Frontal cortex (tissue), 4 donors: ENCODE measurements around the gene PPM1M. TPM values are rescaled to one million over a fixed set of nuclear protein-coding genes. Genes with fewer than 3 reads are reported as not detected.
A peak's percentile ranks its signal among the peaks of the same experiment; 100 is the strongest.

ENCODE experiments used
- DNase-seq, 2 donors: peaks; one replicate each; pipeline ENCODE4 v3.0.0; 2012; ENCODE audit warnings: low spot score in 2 of 2
- FAIRE-seq: peaks from 2 replicates; lab custom pipeline; 2012; peaks lifted over from hg19 to GRCh38; lab: Jason Lieb, UNC
- total RNA-seq: library from RNA; depleted of rRNA; stranded (reverse); fragments of >200 nt; gene quantifications from one replicate; pipeline ENCODE4 v1.2.3, GENCODE V29; 2014
- donor health status: control.
- donor health status: control.
- donor health status: control.

Gene PPM1M
- total RNA-seq, 1 donor from 2014 or later = 6.9 TPM

- DNase-seq (no peak), FAIRE-seq (no peak)
Observed at GRCh38 chr3:52215351-52215750, 30.2 kb upstream of the PPM1M start.

- FAIRE-seq (no peak), DNase-seq (peak in 1 of 2 donors; percentile 52)
Observed at GRCh38 chr3:52216585-52217408, 28.8 kb upstream of the PPM1M start.

- DNase-seq = no peak
- FAIRE-seq = no peak
Observed at GRCh38 chr3:52217409-52217805, 28.2 kb upstream of the PPM1M start.

GRCh38 chr3:52218026-52218425 is 27.5 kb upstream of the PPM1M start:
- FAIRE-seq = no peak

GRCh38 chr3:52218454-52218853 is 27.1 kb upstream of the PPM1M start:
- FAIRE-seq = no peak
- no peak for DNase-seq

More at GRCh38 chr3:52218026-52218425, 27.5 kb upstream of the PPM1M start:
- DNase-seq = no peak

- FAIRE-seq (no peak), DNase-seq (no peak)
Observed at GRCh38 chr3:52218937-52219650, 26.5 kb upstream of the PPM1M start.

GRCh38 chr3:52220380-52221026 is 25.1 kb upstream of the PPM1M start:
- DNase-seq = peak; percentile 75 to 89

GRCh38 chr3:52221141-52221562 is 24.4 kb upstream of the PPM1M start:
- no peak for FAIRE-seq
- DNase-seq = no peak

More at GRCh38 chr3:52220380-52221026, 25.1 kb upstream of the PPM1M start:
- no peak for FAIRE-seq

GRCh38 chr3:52221563-52222318 is 23.8 kb upstream of the PPM1M start:
- DNase-seq = no peak
- FAIRE-seq = no peak

GRCh38 chr3:52222319-52223221 is 23.0 kb upstream of the PPM1M start:
- DNase-seq (no peak), FAIRE-seq (no peak)

GRCh38 chr3:52223449-52224408 is 21.8 kb upstream of the PPM1M start:
- DNase-seq (no peak), FAIRE-seq (no peak)

- DNase-seq (no peak), FAIRE-seq (no peak)
Observed at GRCh38 chr3:52225452-52226228, 19.9 kb upstream of the PPM1M start, which contains the start of gene TLR9. Gene TLR9, minus strand, starts transcription at chr3:52225645. Its CDS starts 116 bp downstream, at chr3:52225529.

GRCh38 chr3:52226229-52226817 is 19.2 kb upstream of the PPM1M start:
- FAIRE-seq = no peak
- no peak for DNase-seq

- DNase-seq (no peak), FAIRE-seq (no peak)
Observed at GRCh38 chr3:52227117-52227516, 18.4 kb upstream of the PPM1M start.

GRCh38 chr3:52227766-52228165 is 17.8 kb upstream of the PPM1M start:
- no peak for FAIRE-seq
- no peak for DNase-seq

GRCh38 chr3:52228266-52228665 is 17.3 kb upstream of the PPM1M start:
- DNase-seq (no peak), FAIRE-seq (no peak)
